ENCODE measurements around the gene GUK1.
A peak's percentile ranks its signal among the peaks of the same experiment; 100 is the strongest.
"Not testable (repeated sequence)": the region's sequence is repeated elsewhere in the genome, so short reads cannot be mapped to it uniquely, and the experiment has no call there.

The GUK1 gene

DNA sequence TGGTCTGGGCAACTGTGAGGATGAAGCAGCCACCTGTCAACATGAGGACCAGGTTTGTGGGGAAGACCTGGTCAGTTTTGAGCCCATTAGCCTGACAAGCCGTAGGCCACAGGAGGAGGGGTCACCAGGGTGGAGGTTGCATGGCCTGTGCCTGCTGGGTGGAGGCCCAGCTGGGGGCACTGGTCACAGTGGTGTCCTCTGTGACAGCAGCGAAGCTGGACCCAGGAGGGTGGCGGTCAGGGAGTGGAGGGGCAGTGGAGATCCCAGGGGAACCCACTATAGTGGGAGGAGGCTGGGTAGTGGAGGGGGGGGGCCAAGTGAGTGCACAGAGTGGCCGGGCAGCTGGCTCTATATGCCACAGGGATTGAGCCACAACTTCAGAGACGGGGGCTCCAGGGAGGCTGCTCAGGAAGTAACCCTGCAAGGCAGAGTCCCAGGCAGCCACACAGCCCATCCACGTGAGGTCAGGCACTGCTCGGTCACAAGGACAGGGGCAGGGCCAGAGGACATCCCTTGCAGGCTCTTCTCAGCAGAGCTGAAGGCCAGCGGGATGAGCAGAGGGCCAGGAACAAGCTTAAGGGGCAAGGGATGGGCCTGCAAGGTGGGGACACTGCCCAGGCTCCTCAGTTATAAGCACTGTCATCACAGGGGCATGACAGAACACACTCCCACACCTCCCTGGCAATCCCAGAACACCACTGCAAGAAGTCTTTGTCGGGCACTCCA, 34.6 kb upstream of the GUK1 start:
- no peak for DNase-seq

DNA sequence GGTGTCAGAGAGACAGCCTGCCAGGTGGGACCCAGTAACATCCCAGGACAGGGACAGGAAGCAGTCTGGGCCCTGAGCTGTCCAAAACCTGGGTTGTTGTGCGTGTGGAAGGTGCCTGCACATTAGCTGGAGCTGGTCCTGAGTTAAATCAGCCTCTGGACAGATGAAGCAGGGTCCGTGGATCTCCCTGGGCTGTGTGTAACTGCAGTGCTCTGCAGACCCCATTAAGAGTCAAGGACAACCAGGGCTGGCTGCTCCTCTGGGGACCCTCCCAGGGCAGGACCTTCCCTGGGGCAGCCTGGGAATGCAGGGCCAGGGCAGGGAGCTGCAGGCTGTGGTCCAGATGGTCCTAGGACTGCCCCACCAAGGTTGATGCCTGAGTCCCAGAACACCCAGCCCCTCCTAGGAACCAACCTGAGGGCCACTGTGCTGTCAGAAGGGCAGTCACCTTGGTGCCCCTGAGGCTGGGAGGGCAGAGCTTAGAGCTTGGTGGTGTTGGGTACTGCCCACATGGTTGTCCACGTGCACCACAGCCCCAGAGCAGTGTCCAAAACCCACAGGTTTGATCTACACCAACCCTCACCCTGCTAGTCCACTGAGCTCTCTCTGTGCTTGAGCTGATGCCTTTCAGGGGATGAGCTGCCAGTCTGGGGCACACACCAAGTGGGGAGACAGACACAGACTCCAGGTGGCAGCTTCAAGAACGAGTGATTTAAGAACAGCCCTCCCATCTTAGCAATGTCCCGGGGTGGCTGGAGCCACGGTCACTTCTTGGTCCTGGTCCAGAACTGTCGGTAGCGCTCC, 33.9 kb upstream of the GUK1 start:
- no peak for DNase-seq

DNA sequence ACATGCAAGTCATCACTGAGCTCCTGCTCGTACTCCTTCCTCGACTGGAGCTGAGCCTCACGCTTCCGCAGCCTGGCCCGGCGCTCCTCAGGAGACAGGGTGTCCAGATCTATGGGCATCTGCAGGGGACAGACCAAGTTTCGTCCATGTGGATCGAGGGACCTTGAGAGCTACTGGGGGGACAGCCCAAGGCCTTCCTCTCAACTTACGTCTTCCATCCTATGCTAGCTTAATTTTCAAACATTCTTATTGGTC, 33.4 kb upstream of the GUK1 start:
- DNase-seq = no peak

DNA sequence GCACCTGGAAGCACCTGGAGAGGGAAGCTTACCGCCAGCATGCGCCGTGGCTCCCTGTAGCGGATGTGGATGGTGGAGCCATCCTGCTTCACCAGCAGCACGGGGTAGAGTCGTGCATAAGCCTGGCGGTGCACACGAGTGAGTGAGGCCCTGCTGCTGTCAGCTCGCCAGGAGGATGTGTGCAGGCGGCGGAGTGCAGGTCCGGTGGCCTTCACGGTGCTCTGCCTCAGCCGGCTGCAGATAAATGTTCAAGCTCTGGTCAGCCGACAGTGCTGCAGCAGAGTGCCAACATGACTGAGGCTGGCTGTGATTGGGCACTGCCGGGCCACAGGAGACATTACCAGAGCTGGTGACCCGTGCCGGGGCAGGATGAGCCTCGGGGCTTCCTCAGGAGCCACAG, 32.4 kb upstream of the GUK1 start:
- no peak for DNase-seq

DNA sequence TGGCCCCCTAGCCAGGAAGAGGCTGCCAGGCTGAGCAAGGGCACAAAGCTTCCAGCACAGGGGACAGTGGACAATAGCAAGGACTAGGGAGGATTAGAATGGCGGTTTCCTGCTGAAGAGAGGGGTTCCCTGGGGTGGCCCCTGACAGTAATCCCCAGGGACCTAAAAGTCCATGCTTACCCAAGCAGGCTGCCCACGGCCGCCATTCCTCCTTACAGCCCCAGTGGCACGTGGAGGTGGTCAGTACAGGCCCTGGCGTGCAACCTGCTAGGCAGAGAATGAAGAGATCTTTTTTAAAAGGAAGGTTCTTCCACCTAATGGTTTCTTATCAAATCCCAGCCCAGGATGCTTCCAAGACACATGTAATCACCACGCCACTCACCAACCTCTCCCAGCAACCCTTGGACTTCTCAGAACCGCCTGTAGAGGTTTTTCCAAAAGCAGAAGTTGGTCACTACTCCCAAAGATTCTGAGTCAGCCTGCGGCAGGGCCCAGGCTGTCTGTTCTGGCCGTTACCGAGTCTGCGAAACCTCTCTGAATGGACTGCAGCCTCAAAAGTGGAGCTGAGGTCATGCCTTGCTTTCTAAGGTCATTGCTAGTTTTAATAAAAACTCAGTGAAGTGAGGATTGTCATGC, 31.9 kb upstream of the GUK1 start:
- no peak for DNase-seq

DNA sequence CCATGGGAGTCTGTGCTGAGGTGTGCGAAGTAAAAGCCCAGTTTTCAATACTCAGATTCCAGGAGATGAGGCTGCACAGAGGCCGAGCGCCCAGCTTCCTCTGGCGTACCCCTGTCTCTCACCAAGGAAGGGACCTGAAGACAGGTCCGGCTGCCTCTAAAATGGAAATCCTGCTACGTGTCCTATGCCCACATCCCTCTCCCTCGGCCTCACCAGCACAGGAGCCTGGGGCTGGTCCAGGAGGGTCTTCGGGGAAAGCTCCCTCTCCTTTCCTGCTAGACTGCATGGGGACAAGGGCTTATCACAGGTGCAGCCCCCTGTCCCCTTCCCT, 31.4 kb upstream of the GUK1 start:
- DNase-seq = no peak

DNA sequence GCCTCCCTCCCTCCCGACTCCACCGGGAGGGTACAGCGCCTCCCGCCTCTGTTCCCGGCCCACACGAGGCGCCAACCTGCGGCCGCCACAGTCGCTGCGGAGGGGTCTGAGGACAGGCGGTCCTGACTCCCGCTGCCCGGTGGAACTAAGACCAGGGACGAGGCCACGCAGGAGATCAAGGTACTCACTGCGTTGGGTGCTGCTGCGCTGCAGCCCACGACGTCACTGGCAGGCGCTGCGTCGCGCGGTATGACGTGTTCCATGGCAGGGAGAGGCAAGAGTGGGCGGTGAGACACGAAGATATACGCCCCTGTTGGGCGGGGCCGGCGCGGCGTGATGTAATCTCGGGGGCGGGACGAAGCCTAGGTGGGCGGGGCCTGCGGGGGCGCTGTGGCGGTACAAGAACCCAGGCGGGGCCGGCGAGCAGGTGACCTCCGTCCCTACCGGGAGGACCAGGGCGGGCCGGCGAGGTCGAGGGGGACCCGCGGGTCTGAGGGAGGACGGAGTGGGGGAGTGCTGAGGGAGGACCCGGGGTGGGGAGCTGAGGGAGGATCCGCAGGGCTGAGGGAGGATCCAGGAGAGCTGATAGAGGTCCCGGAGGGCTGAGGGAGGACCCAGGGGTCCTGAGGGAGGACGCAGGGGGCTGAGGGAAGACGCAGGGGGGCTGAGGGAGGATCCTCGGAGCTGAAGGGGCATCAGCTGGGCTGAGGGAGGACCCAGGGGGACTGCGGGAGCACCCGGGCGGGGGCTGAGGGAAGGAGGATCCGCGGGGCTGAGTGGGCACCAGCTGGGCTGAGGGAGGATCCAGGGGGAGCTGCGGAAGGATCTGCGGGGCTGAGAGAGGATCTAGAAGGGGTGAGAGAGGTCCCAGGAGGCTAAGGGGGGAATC, 30.8 kb upstream of the GUK1 start, which contains the start of gene MRPL55:
Gene MRPL55 (minus strand): TSS at position 227 of the 889 bp plus-strand sequence. CDS start 1,039 bp downstream, outside the sequence.
- DNase-seq = peak; percentile 97 to 98

DNA sequence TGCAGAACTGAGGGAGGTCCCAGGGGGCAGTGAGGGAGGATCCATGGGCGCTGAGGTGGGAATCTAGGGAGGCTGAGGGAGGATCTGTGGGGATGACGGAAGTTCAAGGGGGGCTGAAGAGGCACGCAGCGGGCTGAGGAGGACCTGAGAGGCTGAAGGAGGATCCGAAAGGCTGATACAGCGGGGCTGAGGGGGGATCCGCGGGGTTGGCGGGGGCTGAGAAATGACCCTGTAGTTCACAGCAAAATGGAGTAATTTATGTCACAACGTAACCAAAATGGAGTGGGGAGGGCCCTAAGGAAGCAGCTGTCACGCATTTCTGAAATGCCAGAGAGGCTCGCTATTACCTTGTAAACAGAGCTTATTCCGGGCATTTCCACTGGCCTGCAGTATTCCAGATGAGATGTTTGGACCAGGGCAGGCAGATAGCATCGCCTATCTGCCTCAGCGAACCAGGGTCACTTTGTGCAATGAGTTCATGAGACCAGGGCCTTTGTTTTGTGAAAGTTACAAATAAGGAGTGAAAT, 30.1 kb upstream of the GUK1 start:
- no peak for DNase-seq

DNA sequence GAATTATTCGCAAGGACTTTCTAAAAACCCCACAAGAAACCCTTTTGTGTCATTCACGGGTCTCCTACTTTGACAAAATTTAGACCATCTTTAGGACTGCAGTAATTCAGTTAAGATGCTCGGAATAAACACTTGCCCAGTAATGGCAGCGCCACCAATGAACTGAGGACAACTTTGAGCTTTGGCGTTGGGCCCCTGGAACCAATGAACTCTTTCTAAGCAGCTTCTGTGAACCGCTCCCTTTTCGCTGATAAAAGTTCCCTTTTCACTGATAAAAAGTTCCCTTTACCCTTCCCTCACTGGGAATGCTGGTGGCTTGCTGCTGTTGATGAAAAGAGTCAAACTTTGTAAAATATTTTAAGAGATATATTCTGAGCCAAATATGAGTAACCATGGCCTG, 29.5 kb upstream of the GUK1 start:
- DNase-seq = no peak

DNA sequence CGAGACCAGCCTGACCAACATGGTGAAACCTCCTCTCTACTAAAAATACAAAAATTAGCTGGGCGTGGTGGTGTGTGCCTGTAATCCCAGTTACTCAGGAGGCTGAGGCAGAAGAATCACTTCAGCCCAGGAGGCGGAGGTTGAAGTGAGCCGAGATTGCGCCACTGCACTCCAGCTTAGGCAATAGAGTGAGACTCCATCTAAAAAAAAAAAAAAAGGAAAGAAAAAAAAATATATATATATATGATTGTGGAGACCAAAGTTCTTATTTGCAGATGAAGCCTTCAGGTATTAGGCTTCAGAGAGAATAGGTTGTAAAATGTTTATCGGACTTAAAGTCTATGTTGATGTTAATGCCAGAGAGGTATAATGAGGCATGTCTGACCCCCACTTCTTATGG, 28.8 kb upstream of the GUK1 start:
- not testable (repeated sequence) for DNase-seq

DNA sequence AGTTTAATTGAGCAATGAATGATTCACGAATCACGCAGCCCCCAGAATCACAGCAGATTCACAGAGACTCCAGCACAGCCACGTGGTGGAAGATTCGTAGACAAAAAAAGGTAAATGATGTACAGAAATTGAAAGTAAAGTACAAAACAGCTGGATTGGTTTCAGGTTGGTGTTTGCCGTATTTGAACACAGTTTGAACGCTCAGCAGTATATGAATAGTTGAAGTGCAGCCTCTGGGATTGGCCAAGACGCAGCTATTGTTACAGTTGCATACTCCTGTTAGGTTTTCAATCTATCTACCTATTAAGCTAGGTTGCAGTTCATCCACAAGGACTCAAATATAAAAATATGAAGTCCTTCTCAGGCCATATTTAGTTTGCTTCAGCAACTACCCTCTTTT, 27.9 kb upstream of the GUK1 start:
- no peak for DNase-seq

DNA sequence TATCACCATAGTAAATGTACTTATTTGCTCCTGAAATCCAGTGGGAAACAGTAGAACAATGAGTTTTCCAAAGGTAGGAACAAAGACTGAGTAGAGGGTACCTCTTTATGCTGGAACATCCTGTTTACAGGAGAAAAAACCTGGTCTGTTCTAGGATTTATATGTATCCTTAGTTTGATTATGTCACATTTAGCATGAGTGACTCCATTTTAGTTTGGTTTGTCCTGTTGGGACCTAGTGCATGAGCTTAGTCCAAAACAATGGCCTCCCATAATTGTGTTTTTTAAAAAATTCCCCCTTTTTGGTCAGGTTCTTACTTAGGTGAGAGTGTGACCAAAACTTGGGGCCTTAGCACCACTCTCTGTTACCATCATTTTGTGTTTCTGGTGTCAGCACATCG, 27.5 kb upstream of the GUK1 start:
- DNase-seq = no peak

DNA sequence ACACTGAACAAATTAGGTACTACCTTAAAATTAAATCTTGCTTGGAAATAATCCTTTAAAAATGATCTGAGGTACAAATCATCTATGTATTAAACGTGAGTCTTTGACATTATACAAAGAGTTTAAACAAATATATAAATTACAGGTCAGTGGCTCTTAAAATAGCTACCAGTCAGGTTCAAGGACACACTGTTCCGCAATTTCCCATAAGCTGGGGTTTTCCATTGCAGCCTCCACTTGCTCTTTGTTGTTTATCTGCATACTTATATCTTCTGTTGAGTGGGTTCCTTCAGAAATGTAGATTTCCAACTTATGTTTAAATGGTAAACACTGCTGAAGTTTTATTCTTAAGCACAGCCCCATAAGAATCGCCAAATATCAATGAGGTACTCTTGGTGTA, 25.3 kb upstream of the GUK1 start:
- DNase-seq = no peak

DNA sequence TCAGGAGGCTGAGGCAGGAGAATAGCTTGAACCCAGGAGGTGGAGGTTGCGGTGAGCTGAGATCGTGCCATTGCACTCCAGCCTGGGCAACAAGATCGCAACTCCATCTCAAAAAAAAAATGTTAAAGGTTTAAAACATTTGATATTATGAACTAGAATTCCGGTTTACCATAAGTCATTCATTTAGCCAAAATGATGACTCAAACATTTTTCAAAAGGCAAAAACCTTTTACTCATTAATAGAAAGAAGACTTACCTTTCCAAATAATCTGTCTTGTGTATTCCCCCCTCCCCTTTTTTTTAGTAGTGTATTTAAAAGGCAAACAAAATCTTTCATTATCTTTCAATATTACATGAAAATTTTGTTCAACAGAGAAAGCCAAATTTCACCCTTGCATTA, 22.7 kb upstream of the GUK1 start:
- no peak for DNase-seq

DNA sequence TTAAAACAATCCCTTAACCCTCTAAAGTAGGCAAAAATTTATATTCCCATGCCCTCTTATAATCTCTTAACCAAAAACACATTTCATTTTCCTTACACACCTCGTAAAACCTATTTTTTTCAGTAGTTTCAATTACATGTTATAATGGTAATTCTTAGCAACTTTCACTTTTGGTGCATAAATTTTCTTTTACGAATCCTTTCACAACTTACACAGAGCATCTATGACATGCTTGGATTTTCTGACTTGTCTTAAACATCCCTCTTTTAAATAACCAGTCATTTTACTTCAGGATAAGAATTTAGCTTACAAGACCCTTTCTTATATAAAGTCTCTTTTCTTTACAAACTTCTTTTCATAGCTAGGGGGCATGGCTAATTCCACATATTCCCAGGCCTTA, 22.0 kb upstream of the GUK1 start:
- DNase-seq = no peak

DNA sequence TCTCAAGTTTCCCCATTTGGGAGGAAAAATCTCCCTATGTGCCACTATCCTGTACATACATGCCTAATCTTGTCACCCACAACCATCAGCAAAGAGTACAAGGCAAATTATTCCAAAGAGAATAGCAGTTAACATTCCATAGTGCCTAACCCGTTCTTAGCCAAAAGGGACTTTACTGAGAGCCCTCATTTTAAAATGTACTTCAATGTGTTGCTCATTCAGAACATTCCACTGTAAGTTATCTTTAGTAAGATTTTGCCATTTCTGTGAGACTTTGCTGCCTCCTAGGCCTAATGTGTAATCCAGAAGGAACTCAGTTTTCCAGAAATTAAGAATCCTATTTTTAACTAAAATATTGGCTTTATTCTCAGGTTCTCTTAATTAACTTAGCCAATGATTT, 19.7 kb upstream of the GUK1 start:
- DNase-seq = no peak

DNA sequence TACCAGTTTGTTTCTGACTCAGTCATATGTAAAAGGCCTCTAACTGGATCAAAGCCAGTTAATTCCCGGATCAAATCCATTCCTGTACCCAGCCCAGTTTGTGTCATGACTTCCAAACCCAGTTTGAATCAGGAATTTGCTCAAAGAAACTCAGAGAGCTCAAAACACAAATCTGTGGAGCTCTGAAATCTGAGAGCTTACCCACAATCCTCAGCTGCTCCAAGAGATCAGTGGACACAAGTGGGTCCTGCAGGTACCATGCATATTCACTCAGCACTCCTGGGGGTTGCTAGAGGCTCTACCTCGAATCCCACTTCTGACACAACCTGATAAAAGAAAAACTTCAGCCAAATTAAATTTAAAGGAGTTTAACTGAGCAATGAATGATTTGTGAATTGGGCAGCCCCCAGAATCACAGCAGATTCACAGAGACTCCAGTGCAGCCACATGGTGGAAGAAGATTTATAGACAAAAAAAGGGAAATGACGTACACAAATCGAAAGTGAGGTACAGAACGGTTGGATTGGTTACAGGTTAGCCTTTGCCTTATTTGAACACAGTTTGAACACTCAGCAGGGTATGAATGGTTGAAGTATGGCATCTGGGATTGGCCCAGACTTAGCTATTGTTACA, 19.1 kb upstream of the GUK1 start:
- no peak for DNase-seq

DNA sequence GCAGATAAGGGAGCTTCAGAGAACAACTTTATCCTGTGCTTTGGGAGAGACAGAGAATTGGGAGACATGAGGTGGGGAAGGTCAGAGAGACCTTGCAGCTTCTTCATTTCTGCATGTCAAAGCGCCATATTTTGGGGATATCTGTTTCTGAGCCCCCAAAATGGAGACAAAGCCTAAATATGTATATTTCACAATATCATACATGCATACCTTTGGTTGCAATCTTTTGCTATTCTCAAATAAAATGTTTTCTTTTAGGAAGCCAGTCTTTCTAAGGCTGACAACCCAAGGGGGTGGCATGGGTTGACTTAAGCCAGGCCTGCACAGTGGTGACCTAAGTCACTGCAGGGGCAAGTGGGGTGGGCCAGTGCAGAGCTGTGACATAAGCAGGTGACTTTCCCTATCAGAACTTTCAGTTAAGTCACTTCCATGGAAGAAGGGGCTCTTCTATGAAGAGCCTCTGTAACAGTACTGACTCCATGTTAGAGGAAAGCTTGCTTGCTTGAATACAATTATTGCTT, 17.1 kb upstream of the GUK1 start:
- DNase-seq = no peak

DNA sequence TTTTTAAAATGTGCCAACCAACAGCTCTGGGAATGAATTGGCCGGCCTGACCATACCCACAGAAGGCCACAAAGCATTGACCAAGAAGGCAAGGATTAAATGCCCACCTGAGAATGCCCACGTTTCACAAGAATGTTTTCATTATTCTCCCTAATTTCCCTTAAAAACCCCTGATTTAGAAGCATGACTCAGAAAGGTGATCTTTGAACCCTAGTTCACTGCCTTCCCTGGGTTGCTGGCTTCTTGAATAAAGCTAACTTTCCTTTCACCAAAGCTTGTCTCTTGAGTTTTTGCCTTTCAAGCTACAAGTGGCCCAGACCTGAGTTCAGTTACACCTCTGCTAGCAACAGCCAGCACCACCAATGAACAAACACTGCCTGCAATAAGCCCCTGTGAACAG, 16.6 kb upstream of the GUK1 start:
- DNase-seq = no peak

DNA sequence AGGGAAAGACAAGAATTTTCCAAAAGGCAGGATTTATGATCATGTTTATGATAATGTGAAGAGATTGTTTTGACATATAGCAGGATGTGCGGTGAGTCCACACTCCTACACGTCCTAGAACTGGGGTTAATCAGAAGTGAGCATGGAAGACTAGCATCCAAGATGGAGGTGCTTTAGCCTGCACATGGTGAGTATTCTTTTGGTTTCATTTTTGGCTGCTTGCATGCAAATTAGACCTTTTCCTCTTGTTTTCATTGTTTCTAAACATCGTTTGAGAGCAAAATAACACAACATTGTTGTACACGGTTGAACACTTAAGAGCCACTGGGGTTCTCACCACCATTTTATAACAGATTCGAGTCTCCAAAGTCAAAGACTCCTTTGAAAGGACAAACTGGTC, 14.9 kb upstream of the GUK1 start:
- DNase-seq = no peak

DNA sequence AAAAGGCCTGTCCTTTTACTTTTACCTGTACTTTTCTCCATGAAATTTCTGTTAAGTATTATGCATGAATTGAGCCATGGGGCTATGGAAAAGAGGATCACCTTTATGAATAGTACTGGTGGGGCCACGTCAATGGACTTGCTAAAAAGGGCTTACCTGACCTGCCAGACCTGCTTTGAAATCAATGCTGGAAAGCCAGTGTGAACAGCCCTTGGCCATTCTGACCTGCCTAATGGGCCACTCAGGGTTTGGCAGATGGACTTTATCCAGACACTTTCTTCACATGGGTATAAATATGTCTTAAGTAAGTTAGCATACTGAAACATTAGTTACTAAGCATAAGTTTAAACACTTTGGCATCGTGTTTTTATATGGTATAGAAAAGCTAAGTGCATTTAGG, 8.3 kb upstream of the GUK1 start:
- no peak for DNase-seq

DNA sequence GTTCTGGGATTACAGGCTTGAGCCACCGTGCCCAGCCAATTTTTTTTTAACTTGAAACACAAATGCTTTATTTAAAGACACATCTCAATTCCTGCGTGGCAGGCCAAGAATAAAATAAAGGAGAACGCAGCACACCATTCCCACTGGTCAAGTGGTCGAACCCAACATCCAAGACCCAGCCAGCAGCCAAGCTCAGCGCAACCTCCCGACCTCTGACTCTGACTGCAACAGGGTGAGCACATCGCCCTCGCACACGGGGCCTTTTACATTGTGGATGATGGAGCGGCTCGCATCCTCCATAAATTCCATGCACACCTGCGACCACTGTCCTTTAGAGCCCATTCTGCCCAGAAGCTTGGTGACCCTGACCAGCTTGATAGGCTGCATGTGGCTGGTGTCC, 5.5 kb upstream of the GUK1 start:
- no peak for DNase-seq
